GM12878 (cell line): ENCODE data around the gene SIGLEC5. TPM values are rescaled to one million over a fixed set of nuclear protein-coding genes. Genes with fewer than 3 reads are reported as not detected.

ENCODE experiments used
- ATAC-seq: fragments of 200-7000 bp; cut with Tn5 transposase; 3 replicates; pipeline ENCODE4 v1.9.1; 2020; ENCODE audit warnings: mild to moderate bottlenecking, moderate library complexity
- BruUV-seq: library from RNA; stranded (reverse); fragments of 400-500 nt; replicated peaks from 2 replicates; lab custom pipeline; 2021; lab: Mats Ljungman, UMichigan
- CTCF ChIA-PET: fragments of 300-600 bp; sonication (Branson Sonifier 250); formaldehyde crosslinking; extraction: SDS; loops from one replicate; lab custom pipeline; 2021; ENCODE audit warnings: inconsistent platforms; lab: Yijun Ruan, JAX
- POLR2A ChIA-PET: fragments of 350-600 bp; formaldehyde crosslinking; extraction: SDS; loops from one replicate; lab custom pipeline; 2021; ENCODE audit warnings: inconsistent platforms; lab: Charles Lee
- RAD21 ChIA-PET: fragments of 300-600 bp; sonication (Branson Sonifier 250); formaldehyde crosslinking; loops from one replicate; lab custom pipeline; 2023; ENCODE audit warnings: antibody characterized with exemption; ENCODE audit not compliant: unreplicated experiment; lab: Charles Lee
- SMC1A ChIA-PET: fragments of 300-600 bp; sonication (Branson Sonifier 250); formaldehyde crosslinking; loops from one replicate; lab custom pipeline; 2023; ENCODE audit not compliant: unreplicated experiment, uncharacterized antibody; lab: Charles Lee
- DNase-seq: peaks from one replicate; pipeline ENCODE4 v3.0.0-alpha.2; 2011; ENCODE audit warnings: low read depth, low spot score
- FAIRE-seq: peaks from 3 replicates; lab custom pipeline; 2011; peaks lifted over from hg19 to GRCh38; lab: Jason Lieb, UNC
- H2AFZ ChIP-seq: 2 replicates; pipeline ENCODE4 v1.6.0; 2011; ENCODE audit warnings: low read depth, low read length, control low read depth; ENCODE audit not compliant: control insufficient read depth
- H3K27ac ChIP-seq: 2 replicates; pipeline ENCODE4 v1.5.1; 2011; ENCODE audit warnings: control low read depth; ENCODE audit not compliant: control insufficient read depth, insufficient read depth
- H3K27me3 ChIP-seq, 2 experiments: replicated peaks in 1 of 2; 2 replicates each; pipeline versions ENCODE4 v1.6.0 to v1.6.1; 2011; ENCODE audit warnings: low read length in 1 of 2; ENCODE audit not compliant: control insufficient read depth in 2 of 2, insufficient read depth in 2 of 2
- H3K36me3 ChIP-seq, 2 experiments: 2 replicates each; pipeline ENCODE4 v1.5.1; 2011; ENCODE audit warnings: low read length in 1 of 2; ENCODE audit not compliant: control insufficient read depth in 2 of 2, insufficient read depth in 2 of 2
- H3K4me1 ChIP-seq: 2 replicates; pipeline ENCODE4 v1.6.1; 2011; ENCODE audit warnings: mild to moderate bottlenecking, low read length, moderate library complexity, mixed read lengths; ENCODE audit not compliant: control insufficient read depth, insufficient read depth
- H3K4me2 ChIP-seq: 2 replicates; pipeline ENCODE4 v1.6.0; 2011; ENCODE audit warnings: control low read depth; ENCODE audit not compliant: control insufficient read depth, insufficient read depth
- H3K4me3 ChIP-seq: fragments of 200-600 bp; sonication (generic); 2 replicates; pipeline ENCODE4 v1.5.1; 2016
- H3K79me2 ChIP-seq: 2 replicates; pipeline ENCODE4 v1.6.0; 2011; ENCODE audit warnings: low read length; ENCODE audit not compliant: control insufficient read depth, insufficient read depth
- H3K9ac ChIP-seq: 2 replicates; pipeline ENCODE4 v1.8.0; 2011; ENCODE audit warnings: low read length, control low read depth, mixed read lengths; ENCODE audit not compliant: control insufficient read depth, insufficient read depth
- H3K9me3 ChIP-seq: replicated peaks from 3 replicates; pipeline ENCODE4 v1.5.1; 2011; ENCODE audit warnings: mild to moderate bottlenecking, low read length; ENCODE audit not compliant: control insufficient read depth, insufficient read depth
- H4K20me1 ChIP-seq: 2 replicates; pipeline ENCODE4 v1.6.0; 2011; ENCODE audit not compliant: control insufficient read depth, insufficient read depth
- E4F1 ChIP-seq: fragments of 450-650 bp; IDR thresholded peaks from 2 replicates; pipeline ENCODE4 v1.6.1; 2018; ENCODE audit warnings: borderline replicate concordance, mild to moderate bottlenecking; ENCODE audit not compliant: partially characterized antibody
- EZH2 ChIP-seq: IDR thresholded peaks from 2 replicates; pipeline ENCODE4 v1.6.1; 2012; ENCODE audit warnings: low read depth, mild to moderate bottlenecking, control low read depth, inconsistent platforms, low read length, borderline replicate concordance; ENCODE audit not compliant: control insufficient read depth
- IKZF2 ChIP-seq, 2 experiments: fragments of 450-650 bp; IDR thresholded peaks; 2 replicates each; pipeline ENCODE4 v1.6.1; 2017; ENCODE audit warnings: mild to moderate bottlenecking in 2 of 2, moderate library complexity in 2 of 2
- NBN ChIP-seq: fragments of 450-650 bp; IDR thresholded peaks from 2 replicates; pipeline ENCODE4 v1.6.1; 2016
- NFIC ChIP-seq: IDR thresholded peaks from 2 replicates; pipeline ENCODE4 v1.6.1; 2012; ENCODE audit warnings: low read depth, mild to moderate bottlenecking, inconsistent platforms, low read length, moderate library complexity
- RBBP5 ChIP-seq: fragments of 200-600 bp; sonication (generic); conservative IDR thresholded peaks from 2 replicates; pipeline ENCODE4 v1.6.1; 2016
- RELB ChIP-seq: fragments of 450-650 bp; IDR thresholded peaks from 2 replicates; pipeline ENCODE4 v1.6.1; 2017; ENCODE audit warnings: low read depth, mild to moderate bottlenecking, moderate library complexity
- RUNX3 ChIP-seq: IDR thresholded peaks from 2 replicates; pipeline ENCODE4 v1.6.1; 2012; ENCODE audit warnings: low read length, inconsistent platforms
- SIN3A ChIP-seq: IDR thresholded peaks from 2 replicates; pipeline ENCODE4 v1.6.1; 2012; ENCODE audit warnings: low read depth, low read length, improper control_type of control experiment
- SRF ChIP-seq, 2 experiments: IDR thresholded peaks; 2 replicates each; pipeline ENCODE4 v1.6.1; 2011; ENCODE audit warnings: low read depth in 2 of 2, low read length in 2 of 2, mild to moderate bottlenecking in 1 of 2, moderate library complexity in 1 of 2
- STAT3 ChIP-seq: IDR thresholded peaks from 2 replicates; pipeline ENCODE4 v1.6.1; 2011; ENCODE audit warnings: low read depth, low read length, improper control_type of control experiment
- TARDBP ChIP-seq: IDR thresholded peaks from 2 replicates; pipeline ENCODE4 v1.6.1; 2016; ENCODE audit warnings: borderline replicate concordance
- WGBS: methylation state at CpG from one replicate; pipeline ENCODE4 v1.1.6; 2016; ENCODE audit warnings: low lambda C conversion rate; ENCODE audit not compliant: insufficient replicate concordance, insufficient coverage; ENCODE audit errors: missing lambda C conversion rate; 5-methylcytosine and 5-hydroxymethylcytosine counted together
- in situ Hi-C: fragments of 300-500 bp; cut with MboI; formaldehyde crosslinking; loops from 9 replicates; pipeline ENCODE4 v1.14.3; 2018; ENCODE audit warnings: mixed read lengths
- intact Hi-C: fragments of 100-400 bp; cut with micrococcal nuclease; formaldehyde crosslinking; loops from one replicate; pipeline ENCODE4 v1.14.2; 2022; ENCODE audit not compliant: unreplicated experiment
- polyA plus RNA-seq, 11 experiments: library from polyadenylated mRNA; depleted of rRNA in 4 of 11; unstranded in 6 of 11; stranded (reverse) in 5 of 11; fragments of >200 nt; fragmentation: Nextera tagmentation in 4 of 11; fragmentation: Illumina TruSeq in 1 of 11; extraction: Ambion mirVana in 4 of 11; extraction: Trizol in 1 of 11; gene quantifications; 1 replicate in 1 of 11; 2 replicates in 10 of 11; pipeline versions ENCODE4 v1.2.1 to v1.2.3, GENCODE V29; 2011 to 2016; ENCODE audit warnings: inconsistent platforms in 2 of 11, missing spikeins in 2 of 11, low read depth in 1 of 11
- total RNA-seq, 4 experiments: library from RNA; depleted of rRNA in 3 of 4; stranded (reverse); fragments of >200 nt in 3 of 4; fragmentation: Illumina TruSeq in 1 of 4; extraction: Trizol in 1 of 4; gene quantifications; 2 replicates each; pipeline versions ENCODE4 v1.2.1 to v1.2.3, GENCODE V29; 2013 to 2021

SIGLEC5 gene
- total and polyA plus RNA-seq, 10 of the 15 experiments (the other 5 are each of a cell fraction or from before 2014, with no cell fraction given): 0.05 to 2.5 (median 1.4) TPM; not detected in 1

GRCh38 chr19:51653162-51653561 lies 23.0 kb upstream of the SIGLEC5 start:
- in situ Hi-C loops (no loop called here), intact Hi-C loops (loop anchor here (10.0 kb wide), 1 partner anchor 318 kb away; no protein-coding TSS in a partner anchor)
- peaks cover 19% of the 10 kb centered on the region for H3K4me1 ChIP-seq
- CTCF ChIA-PET: interaction anchor here (1.1 to 1.9 kb wide), 4 partner anchors 8 to 142 kb away, joined by 4 to 9 read pairs (median 4); no protein-coding TSS in a partner anchor
- WGBS: 50% methylated on average over 2 of the region's 2 CpGs
- H2AFZ ChIP-seq: no peak overlapping the region
- no peak overlapping the region for H3K27ac ChIP-seq
- H4K20me1 ChIP-seq: no peaks in the 10 kb centered on the region
- no peaks in the 10 kb centered on the region for H3K36me3 ChIP-seq
- H3K79me2 ChIP-seq: no peaks in the 10 kb centered on the region
- RAD21 ChIA-PET: interaction anchor here (1.6 kb wide), 1 partner anchor 51 kb away, joined by 5 read pairs; no protein-coding TSS in a partner anchor
- H3K27me3 ChIP-seq: no peaks in the 10 kb centered on the region
- H3K4me3 ChIP-seq: no peak overlapping the region
- H3K9ac ChIP-seq: no peak overlapping the region
- peak; percentile 62 for FAIRE-seq
- no peak for ATAC-seq
- POLR2A ChIA-PET: no interaction called here
- SMC1A ChIA-PET: interaction anchor here (1.3 to 2.0 kb wide), 2 partner anchors 48 to 179 kb away, joined by 3 to 9 read pairs; no protein-coding TSS in a partner anchor
- TF ChIP-seq NFIC: no peak
- TF ChIP-seq E4F1: no peak
- no peak for TF ChIP-seq RUNX3
- no peak for TF ChIP-seq IKZF2 (IDR thresholded peaks at IDR 0.05)
- TF ChIP-seq EZH2: no peak
- no peak for TF ChIP-seq RELB
- TF ChIP-seq NBN: no peak
- TF ChIP-seq STAT3: no peak
- TF ChIP-seq TARDBP: no peak
- TF ChIP-seq SRF (IDR thresholded peaks at IDR 0.05; ENCODE audit: low read depth in 2 of 2, low read length in 2 of 2): no peak
- TF ChIP-seq SIN3A: no peak
- TF ChIP-seq RBBP5: no peak
- DNase-seq: no peak
- H3K4me2 ChIP-seq: no peak overlapping the region
- no peaks in the 10 kb centered on the region; the same call in 2 of the 3 replicates for H3K9me3 ChIP-seq
- no TSS peak for BruUV-seq
